UCSD-AML1 (cell line): Measurements from ENCODE around the gene AFF1.

Experiments used
- DNase-seq: peaks from one replicate; lab custom pipeline; 2025; ENCODE audit not compliant: unreplicated experiment; lab: John Stamatoyannopoulos, UW

AFF1 gene

DNA sequence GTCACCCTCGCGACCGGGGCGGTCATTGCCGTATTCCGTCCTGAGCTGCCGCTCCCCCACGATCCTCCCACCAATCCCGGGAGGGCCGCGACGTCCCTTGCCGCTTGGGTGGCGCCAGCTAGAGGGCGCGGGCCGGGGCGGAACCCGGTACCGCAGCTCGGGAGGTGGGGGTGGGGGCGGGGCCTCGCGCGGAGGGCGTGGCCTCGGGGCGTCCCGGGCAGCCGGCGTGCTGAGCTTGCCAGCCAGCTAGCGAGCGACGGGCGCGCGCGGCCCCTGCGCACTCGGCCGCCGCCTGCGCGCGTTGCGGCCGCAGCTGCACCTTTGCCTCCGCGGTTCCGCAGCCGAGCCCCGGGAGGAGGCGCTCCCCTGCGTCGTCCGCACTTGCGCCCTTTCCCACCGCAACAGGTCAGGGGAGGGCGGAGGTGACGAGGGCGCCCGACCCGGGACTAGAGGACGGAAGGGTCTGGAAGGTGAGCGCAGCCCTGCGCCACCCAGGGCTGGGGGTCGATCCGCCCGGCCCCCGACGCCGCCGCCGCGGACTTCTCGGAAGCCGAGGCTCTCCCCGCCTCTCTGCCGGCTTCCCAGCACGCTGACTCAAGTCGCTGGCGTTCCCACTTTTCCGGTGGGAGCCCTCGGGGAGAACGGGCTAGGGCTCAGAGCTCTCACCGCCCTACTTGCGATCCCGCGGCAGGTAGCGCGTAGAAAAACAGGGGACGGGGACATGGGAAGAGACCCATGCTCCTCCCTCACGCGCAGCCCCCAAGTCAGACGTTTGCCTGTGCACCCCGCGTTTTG, at the start of gene AFF1:
Gene AFF1 (plus strand): TSS at position 241 of the 795 bp plus-strand sequence. CDS start 13,523 bp downstream, outside the sequence.
- peak; percentile 97 for DNase-seq

DNA sequence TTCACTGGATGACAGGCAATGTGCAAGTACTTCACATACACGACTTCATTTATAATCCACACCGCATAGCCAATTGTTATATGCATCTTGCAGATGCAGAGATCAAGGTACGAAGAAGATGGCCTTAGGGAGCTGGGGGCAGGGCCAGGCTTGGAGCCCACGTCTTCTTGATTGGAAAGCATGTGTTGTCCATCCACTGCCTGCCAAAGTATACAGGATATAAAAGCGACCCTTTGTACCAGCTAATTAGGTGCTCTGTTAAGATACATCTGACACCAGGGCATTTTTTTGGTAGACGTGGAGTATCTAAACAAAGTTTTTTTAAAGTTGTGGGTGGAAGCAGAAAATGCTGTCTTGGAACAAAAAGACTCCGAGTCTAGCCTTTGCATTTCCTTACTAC, 44.0 kb upstream of the AFF1 start:
- DNase-seq, result no peak

DNA sequence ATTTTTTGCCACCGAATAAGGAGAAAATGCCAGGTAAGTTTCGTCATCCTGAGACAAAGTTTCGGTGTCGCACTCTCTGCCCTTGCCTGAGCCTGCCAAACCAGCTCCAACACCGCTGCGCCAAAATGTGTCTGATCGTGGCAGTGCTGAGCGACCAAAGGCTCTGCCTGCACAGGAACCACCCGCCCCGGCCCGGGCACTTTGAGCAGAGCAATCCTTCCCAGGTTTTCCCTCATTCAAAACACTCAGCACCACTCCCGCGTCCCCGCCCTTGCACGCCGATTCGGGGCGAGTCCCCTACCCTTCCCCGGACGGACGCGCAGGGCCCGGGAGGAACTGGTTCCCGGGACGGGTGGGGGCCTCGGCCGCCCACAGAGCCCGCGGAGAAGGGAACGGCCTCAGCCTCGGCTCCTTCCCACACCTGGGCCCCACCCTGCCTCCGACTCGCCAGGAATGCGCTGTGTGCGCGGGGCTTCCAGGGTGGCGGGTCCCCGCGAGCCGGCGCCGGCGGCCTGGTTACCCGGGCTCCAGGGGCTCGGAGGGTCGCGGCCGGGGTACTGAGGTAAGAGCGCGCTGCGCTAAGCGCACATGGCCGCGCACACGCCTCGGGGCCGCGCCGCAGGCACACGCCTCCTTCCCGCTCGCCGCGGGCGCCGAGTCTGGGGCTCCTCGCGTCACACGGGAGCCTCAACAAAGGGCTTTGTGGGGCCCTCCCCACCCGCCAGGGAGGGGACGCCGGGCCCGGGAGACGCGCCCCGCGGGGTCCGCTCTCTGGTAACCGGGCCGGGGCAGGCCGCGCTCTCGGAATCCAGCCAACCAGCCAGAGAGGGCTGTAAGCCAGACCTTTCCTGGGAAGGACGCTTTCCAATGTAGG, 42.8 kb upstream of the AFF1 start, which contains the start of gene C4orf36:
Gene C4orf36 (minus strand): TSS at position 661 of the 874 bp plus-strand sequence. CDS start 902 bp downstream, outside the sequence.
- DNase-seq, result peak; percentile 61

DNA sequence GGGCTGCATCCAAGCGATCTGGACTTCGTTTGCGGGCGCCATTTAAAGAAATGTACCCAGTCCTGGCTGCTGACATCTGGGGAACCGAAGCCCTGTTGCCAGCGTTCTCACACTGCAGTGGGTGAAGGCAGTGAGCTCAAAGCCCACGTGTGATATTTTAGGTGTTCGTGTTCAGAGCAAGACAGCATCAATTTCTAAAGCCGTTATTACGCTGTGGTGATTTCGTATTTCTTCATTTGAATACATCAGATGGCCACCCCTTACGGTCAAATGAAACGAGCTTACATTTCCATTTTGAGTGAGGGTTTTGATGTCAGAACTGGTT, 42.2 kb upstream of the AFF1 start:
- no peak for DNase-seq

GRCh38 chr4:86893136-86893535, 41.7 kb upstream of the AFF1 start:
- DNase-seq, result no peak

- no peak for DNase-seq
Measured at GRCh38 chr4:86894455-86894854, 40.4 kb upstream of the AFF1 start.

- no peak for DNase-seq
Measured at GRCh38 chr4:86895692-86896488, 38.9 kb upstream of the AFF1 start.

- no peak for DNase-seq
Measured at GRCh38 chr4:86896596-86896995, 38.2 kb upstream of the AFF1 start.

DNA sequence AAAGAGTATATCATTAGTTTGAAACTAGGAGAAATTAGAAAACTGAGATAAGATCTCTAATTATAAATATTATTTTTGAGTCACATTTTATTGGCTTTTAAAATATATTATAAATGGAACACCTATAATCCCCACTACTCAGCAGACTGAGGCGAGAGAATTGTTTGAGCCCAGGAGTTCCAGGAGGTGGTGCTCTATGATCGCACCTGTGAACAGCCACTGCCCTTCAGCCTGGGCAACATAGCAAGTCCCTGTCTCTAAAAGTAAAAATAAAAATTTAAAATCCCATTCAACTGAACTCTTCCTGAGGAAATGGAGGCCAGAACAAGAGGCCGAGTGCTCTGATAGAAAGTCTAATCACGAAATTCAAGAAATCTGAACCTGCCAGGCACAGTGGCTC, 36.2 kb upstream of the AFF1 start:
- DNase-seq, result peak; percentile 20

DNA sequence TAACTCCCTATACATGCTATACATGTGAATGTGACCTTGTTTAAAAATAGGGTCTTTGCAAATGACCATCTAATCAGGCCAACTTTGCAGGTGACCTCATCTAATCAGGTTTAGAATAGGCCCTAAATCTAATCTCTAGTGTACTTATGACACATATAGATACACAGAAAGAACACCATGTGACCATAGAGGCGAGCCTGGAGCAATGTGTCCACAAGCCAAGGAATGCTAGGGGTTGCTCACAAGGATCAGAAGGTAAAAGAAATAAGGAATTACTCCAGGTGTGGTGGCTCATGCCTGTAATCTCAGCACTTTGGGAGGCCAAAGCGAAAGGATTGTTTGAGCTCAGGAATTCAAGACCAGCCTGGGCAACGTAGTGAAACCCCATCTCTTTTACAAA, 32.9 kb upstream of the AFF1 start:
- DNase-seq, result no peak

- DNase-seq, result no peak
Measured at GRCh38 chr4:86908251-86908657, 26.6 kb upstream of the AFF1 start.

DNA sequence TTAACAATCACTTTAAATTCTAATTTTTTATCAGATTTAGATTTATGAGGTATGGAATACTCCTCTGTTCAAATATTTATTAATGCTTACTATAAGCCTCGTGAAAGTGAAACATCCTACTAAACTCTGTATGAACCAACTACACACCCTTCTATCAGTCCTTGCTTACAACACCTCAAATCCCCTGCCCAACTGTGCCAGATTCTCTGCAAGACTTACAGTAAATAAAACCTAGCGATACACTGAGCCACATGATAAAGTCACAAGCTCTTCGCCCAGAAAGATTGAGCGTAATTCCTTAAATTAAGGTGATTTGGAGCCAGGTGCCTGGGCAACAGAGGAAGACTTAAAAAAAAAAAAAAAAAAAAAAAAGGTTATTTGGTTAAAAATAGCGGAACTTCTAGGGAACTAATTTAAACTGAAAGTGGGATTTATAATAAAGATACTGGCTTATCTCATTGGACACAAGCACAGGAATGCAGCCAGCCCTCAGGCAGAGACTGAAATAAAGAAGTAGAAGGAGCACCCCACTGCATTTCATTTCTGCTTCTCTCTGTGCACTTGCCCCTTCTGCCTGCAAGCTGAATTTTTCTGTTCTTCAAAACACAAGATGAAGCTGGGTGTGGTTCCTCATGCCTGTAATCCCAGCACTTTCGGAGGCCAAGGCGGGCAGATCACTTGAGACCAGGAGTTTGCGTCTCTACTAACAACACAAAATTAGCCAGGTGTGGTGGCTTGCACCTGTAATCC, 25.1 kb upstream of the AFF1 start:
- DNase-seq, result no peak

- DNase-seq, result no peak
Measured at GRCh38 chr4:86910369-86910768, 24.4 kb upstream of the AFF1 start.

DNA sequence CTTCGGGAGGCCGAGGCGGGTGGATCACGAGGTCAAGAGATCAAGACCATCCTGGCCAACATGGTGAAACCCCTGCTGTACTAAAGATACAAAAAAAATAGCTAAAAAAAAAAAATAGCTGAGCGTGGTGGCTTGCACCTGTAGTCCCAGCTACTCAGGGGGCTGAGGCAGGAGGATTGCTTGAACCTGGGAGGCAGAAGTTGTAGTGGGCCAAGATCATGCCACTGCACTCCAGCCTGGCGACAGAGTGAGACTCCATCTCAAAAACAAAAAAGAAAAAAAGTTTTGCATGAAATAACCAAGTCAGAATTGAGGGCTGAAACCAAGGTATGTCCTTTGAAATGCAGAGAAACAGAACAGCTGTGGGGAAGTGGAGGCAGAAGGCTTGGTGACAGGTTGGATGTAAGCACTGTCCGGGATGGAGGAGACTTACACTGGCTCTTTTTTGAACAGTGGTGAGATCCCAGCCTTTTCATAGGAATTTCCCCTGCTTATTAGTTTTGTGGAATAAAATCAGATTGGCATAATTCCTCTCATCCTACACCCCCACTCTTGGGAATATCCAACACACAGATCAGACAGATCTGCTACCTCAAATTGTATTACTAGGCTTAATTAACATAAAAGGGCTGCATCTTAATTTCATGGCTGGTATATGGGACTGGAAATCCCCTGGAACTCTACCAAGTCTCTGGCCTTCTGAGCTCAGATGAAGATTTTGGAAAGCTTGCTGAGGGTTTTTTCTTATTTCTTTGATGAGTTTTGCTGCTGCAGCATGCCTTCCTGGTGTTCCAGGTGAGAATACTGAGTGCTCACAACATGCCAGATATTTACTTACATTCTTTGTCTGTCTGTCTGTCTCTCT, 23.8 kb upstream of the AFF1 start:
- no peak for DNase-seq

GRCh38 chr4:86916392-86916791, 18.4 kb upstream of the AFF1 start:
- no peak for DNase-seq

GRCh38 chr4:86917212-86918039, 17.4 kb upstream of the AFF1 start:
- DNase-seq, result no peak

- no peak for DNase-seq
Measured at GRCh38 chr4:86918539-86919072, 16.2 kb upstream of the AFF1 start.

DNA sequence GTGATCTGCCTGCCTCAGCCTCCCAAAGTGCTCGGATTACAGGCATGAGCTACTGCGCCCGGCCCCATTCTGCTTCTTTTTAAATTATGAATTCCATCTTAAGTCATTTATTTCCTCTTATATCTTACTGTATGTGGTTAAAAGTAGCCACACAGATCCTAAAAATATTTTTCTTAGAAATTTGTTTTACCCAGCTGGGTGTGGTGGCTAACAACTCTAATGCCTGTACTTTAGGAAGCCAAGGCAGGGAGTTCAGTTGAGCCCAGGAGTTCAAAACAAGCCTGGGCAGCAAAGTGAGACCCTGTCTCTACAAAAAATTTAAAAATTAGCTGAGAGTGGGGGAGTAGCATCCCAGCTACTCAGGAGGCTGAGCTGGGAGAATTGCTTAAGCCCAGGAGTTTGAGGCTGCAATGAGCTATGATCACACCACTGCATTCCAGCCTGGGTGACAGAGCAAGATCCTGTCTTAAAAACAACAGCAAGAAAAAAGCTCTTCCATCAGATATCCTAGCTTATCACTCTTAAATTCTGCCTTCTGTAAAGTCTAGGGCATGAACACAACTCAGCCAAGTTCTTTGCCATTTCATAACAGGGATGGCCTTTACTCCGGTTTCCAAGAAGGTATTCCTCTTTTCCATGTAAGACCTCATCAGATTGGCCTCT, 15.1 kb upstream of the AFF1 start:
- DNase-seq, result no peak
